VCaP (cell line): Measurements from ENCODE around the gene SIGLEC11.
"Not testable (repeated sequence)": the region's sequence is repeated elsewhere in the genome, so short reads cannot be mapped to it uniquely, and the experiment has no call there.

Experiments used
- H3K27ac ChIP-seq: fragments of 450-650 bp; 2 replicates; pipeline ENCODE4 v1.5.1; 2017
- CTCF ChIP-seq: fragments of 450-650 bp; conservative IDR thresholded peaks from 2 replicates; pipeline ENCODE4 v1.5.1; 2017; ENCODE audit warnings: mild to moderate bottlenecking, moderate library complexity

SIGLEC11 gene

GRCh38 chr19:49952906-49953305 is 8.1 kb downstream of the SIGLEC11 start:
- no peak for TF ChIP-seq CTCF
- no peak overlapping the region for H3K27ac ChIP-seq

- no peak for TF ChIP-seq CTCF
- H3K27ac ChIP-seq, result no peak overlapping the region
Observed at GRCh38 chr19:49952479-49952836, 8.5 kb downstream of the SIGLEC11 start.

GRCh38 chr19:49951806-49952478 is 9.0 kb downstream of the SIGLEC11 start:
- no peak for TF ChIP-seq CTCF
- no peak overlapping the region for H3K27ac ChIP-seq

- H3K27ac ChIP-seq, result no peak overlapping the region
- TF ChIP-seq CTCF, result no peak
Observed at GRCh38 chr19:49950956-49951526, 9.9 kb downstream of the SIGLEC11 start.

GRCh38 chr19:49950590-49950948 is 10.4 kb downstream of the SIGLEC11 start:
- TF ChIP-seq CTCF, result no peak
- no peak overlapping the region for H3K27ac ChIP-seq

GRCh38 chr19:49949742-49950589 is 11.0 kb downstream of the SIGLEC11 start:
- no peak for TF ChIP-seq CTCF
- H3K27ac ChIP-seq, result no peak overlapping the region

- no peak for TF ChIP-seq CTCF
- no peak overlapping the region for H3K27ac ChIP-seq
Observed at GRCh38 chr19:49946415-49946814, 14.6 kb downstream of the SIGLEC11 start.

- not testable (repeated sequence) for H3K27ac ChIP-seq
Observed at GRCh38 chr19:49944567-49944966, 16.4 kb downstream of the SIGLEC11 start.
